IPS-18a (cell line): ENCODE results near the gene MRPL54.
A peak's percentile ranks its signal among the peaks of the same experiment; 100 is the strongest.

Experiments
- H3K27ac ChIP-seq: one replicate; pipeline ENCODE4 v1.5.1; 2013; ENCODE audit warnings: low read length
- H3K27me3 ChIP-seq: one replicate; pipeline ENCODE4 v1.6.1; 2013; ENCODE audit warnings: mild to moderate bottlenecking, low read length; ENCODE audit not compliant: control insufficient read depth, insufficient read depth
- H3K36me3 ChIP-seq: one replicate; pipeline ENCODE4 v1.6.1; 2013; ENCODE audit warnings: low read depth, low read length; ENCODE audit not compliant: control insufficient read depth
- H3K4me1 ChIP-seq: one replicate; pipeline ENCODE4 v1.6.1; 2013; ENCODE audit warnings: low read depth, low read length; ENCODE audit not compliant: control insufficient read depth
- H3K4me3 ChIP-seq: one replicate; pipeline ENCODE4 v1.5.1; 2013; ENCODE audit warnings: low read length
- H3K9ac ChIP-seq: one replicate; pipeline ENCODE4 v1.6.1; 2013; ENCODE audit warnings: mild to moderate bottlenecking, low read length, moderate library complexity
- H3K9me3 ChIP-seq: one replicate; pipeline ENCODE4 v1.6.1; 2013; ENCODE audit warnings: low read depth, low read length; ENCODE audit not compliant: control insufficient read depth

MRPL54 gene

GRCh38 chr19:3792114-3792513, 29.6 kb downstream of the MRPL54 start:
- Histone ChIP-seq H3K9ac (no peak overlapping the region), H3K4me1 (no peaks in the 10 kb centered on the region), H3K4me3 (no peak overlapping the region), H3K9me3 (no peaks in the 10 kb centered on the region), H3K27ac (no peak overlapping the region), H3K27me3 (peaks cover under 1% of the 10 kb centered on the region), H3K36me3 (no peaks in the 10 kb centered on the region)

GRCh38 chr19:3793799-3794198, 31.3 kb downstream of the MRPL54 start:
- H3K4me3 ChIP-seq = no peak overlapping the region
- no peaks in the 10 kb centered on the region for H3K36me3 ChIP-seq
- no peak overlapping the region for H3K27ac ChIP-seq
- no peaks in the 10 kb centered on the region for H3K27me3 ChIP-seq
- H3K4me1 ChIP-seq = no peaks in the 10 kb centered on the region
- H3K9ac ChIP-seq = no peak overlapping the region
- H3K9me3 ChIP-seq = no peaks in the 10 kb centered on the region

GRCh38 chr19:3796358-3796757, 33.9 kb downstream of the MRPL54 start:
- Histone ChIP-seq H3K9ac (no peak overlapping the region), H3K27me3 (peaks cover 20% of the 10 kb centered on the region), H3K36me3 (no peaks in the 10 kb centered on the region), H3K4me1 (no peaks in the 10 kb centered on the region), H3K9me3 (no peaks in the 10 kb centered on the region), H3K4me3 (no peak overlapping the region), H3K27ac (no peak overlapping the region)

- no peaks in the 10 kb centered on the region for H3K4me1 ChIP-seq
- peaks cover 38% of the 10 kb centered on the region for H3K27me3 ChIP-seq
- H3K4me3 ChIP-seq = no peak overlapping the region
- H3K36me3 ChIP-seq = no peaks in the 10 kb centered on the region
- H3K9ac ChIP-seq = no peak overlapping the region
- no peaks in the 10 kb centered on the region for H3K9me3 ChIP-seq
- no peak overlapping the region for H3K27ac ChIP-seq
These were observed 35.7 kb downstream of the MRPL54 start for GRCh38 chr19:3798137-3798536.

- Histone ChIP-seq H3K9me3 (no peaks in the 10 kb centered on the region), H3K4me3 (peak overlapping the region; percentile 55), H3K36me3 (no peaks in the 10 kb centered on the region), H3K4me1 (no peaks in the 10 kb centered on the region), H3K27me3 (peaks cover 38% of the 10 kb centered on the region), H3K27ac (no peak overlapping the region), H3K9ac (no peak overlapping the region)
These were observed 38.5 kb downstream of the MRPL54 start for GRCh38 chr19:3800996-3801395.

- Histone ChIP-seq H3K36me3 (no peaks in the 10 kb centered on the region), H3K9ac (no peak overlapping the region), H3K4me3 (peak overlapping the region; percentile 55)
These were observed 39.1 kb downstream of the MRPL54 start for GRCh38 chr19:3801412-3802096.

GRCh38 chr19:3803114-3803888, 40.8 kb downstream of the MRPL54 start:
- H3K27ac ChIP-seq = no peak overlapping the region

More at GRCh38 chr19:3801412-3802096, 39.1 kb downstream of the MRPL54 start:
- Histone ChIP-seq H3K9me3 (no peaks in the 10 kb centered on the region), H3K4me1 (no peaks in the 10 kb centered on the region), H3K27ac (no peak overlapping the region), H3K27me3 (peaks cover 38% of the 10 kb centered on the region)

GRCh38 chr19:3803986-3804385, 41.5 kb downstream of the MRPL54 start:
- no peaks in the 10 kb centered on the region for H3K4me1 ChIP-seq
- H3K27ac ChIP-seq = no peak overlapping the region
- H3K9me3 ChIP-seq = no peaks in the 10 kb centered on the region
- H3K36me3 ChIP-seq = no peaks in the 10 kb centered on the region
- no peak overlapping the region for H3K4me3 ChIP-seq
- peaks cover 37% of the 10 kb centered on the region for H3K27me3 ChIP-seq
- H3K9ac ChIP-seq = no peak overlapping the region

More at GRCh38 chr19:3803114-3803888, 40.8 kb downstream of the MRPL54 start:
- no peaks in the 10 kb centered on the region for H3K9me3 ChIP-seq
- H3K4me3 ChIP-seq = no peak overlapping the region
- no peaks in the 10 kb centered on the region for H3K36me3 ChIP-seq
- no peaks in the 10 kb centered on the region for H3K4me1 ChIP-seq
- peaks cover 38% of the 10 kb centered on the region for H3K27me3 ChIP-seq
- no peak overlapping the region for H3K9ac ChIP-seq

- H3K4me1 ChIP-seq = no peaks in the 10 kb centered on the region
- no peak overlapping the region for H3K4me3 ChIP-seq
- no peaks in the 10 kb centered on the region for H3K9me3 ChIP-seq
- H3K27ac ChIP-seq = no peak overlapping the region
- no peak overlapping the region for H3K9ac ChIP-seq
- no peaks in the 10 kb centered on the region for H3K36me3 ChIP-seq
- peaks cover 32% of the 10 kb centered on the region for H3K27me3 ChIP-seq
These were observed 41.9 kb downstream of the MRPL54 start for GRCh38 chr19:3804429-3804828.

- H3K9ac ChIP-seq = no peak overlapping the region
- H3K27ac ChIP-seq = no peak overlapping the region
- H3K9me3 ChIP-seq = no peaks in the 10 kb centered on the region
- no peaks in the 10 kb centered on the region for H3K4me1 ChIP-seq
- peaks cover 23% of the 10 kb centered on the region for H3K27me3 ChIP-seq
- no peaks in the 10 kb centered on the region for H3K36me3 ChIP-seq
- no peak overlapping the region for H3K4me3 ChIP-seq
These were observed 43.4 kb downstream of the MRPL54 start for GRCh38 chr19:3805859-3806258.

- Histone ChIP-seq H3K9me3 (no peaks in the 10 kb centered on the region), H3K27me3 (peaks cover 10% of the 10 kb centered on the region), H3K27ac (no peak overlapping the region), H3K36me3 (no peaks in the 10 kb centered on the region), H3K4me1 (no peaks in the 10 kb centered on the region), H3K4me3 (no peak overlapping the region), H3K9ac (no peak overlapping the region)
These were observed 44.6 kb downstream of the MRPL54 start for GRCh38 chr19:3807131-3807480.
